Stimulated activated CD8-positive, alpha-beta memory T cell treated with anti-CD3 and anti-CD28 coated beads, Interleukin-7, amount 100 ng/mL, for 24 hours (primary cell): ENCODE measurements around the gene RELL2.

Source experiments
- DNase-seq: peaks from one replicate; pipeline ENCODE4 v3.0.0-alpha.2; 2020; ENCODE audit warnings: low read depth

The RELL2 gene

DNA sequence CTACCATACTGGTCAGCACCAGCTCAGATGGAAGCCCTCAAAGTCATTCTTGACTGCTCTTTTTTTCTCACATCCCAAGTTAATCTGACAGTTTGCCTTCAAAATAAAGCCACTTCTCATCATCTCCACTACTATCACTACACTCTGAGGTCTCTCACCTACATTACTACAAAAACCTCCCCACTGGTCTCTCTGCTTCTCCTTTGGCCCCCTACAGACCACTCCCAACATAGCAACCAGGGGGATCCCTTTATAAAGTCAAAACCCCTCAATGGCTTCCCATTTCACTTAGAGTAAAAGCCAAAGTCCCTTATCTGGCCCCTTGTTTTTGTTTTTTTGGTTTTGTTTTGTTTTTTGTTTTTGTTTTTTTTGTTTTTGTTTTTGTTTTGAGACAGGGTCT lies 40.6 kb downstream of the RELL2 start:
- DNase-seq: no peak

DNA sequence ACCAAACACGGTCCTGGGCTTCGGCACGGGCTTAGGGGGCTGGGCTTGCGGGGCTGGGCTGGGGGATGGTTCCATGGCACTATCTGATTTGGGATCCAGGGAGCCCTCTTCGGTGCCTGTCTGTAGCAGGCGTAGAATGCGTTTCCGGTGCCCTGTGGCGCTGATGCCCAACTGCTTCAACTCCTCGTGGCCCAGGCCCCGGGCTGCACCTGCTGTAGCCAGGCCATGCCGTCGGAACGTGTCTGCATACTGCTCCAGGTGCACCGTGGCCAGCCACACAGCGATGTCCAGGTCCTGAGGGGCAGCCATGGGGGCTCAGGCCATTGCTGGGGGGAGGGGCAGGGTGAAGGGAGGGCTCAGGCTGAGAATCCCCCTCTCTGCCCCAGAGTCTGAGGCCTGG lies 43.4 kb downstream of the RELL2 start:
- DNase-seq: no peak

DNA sequence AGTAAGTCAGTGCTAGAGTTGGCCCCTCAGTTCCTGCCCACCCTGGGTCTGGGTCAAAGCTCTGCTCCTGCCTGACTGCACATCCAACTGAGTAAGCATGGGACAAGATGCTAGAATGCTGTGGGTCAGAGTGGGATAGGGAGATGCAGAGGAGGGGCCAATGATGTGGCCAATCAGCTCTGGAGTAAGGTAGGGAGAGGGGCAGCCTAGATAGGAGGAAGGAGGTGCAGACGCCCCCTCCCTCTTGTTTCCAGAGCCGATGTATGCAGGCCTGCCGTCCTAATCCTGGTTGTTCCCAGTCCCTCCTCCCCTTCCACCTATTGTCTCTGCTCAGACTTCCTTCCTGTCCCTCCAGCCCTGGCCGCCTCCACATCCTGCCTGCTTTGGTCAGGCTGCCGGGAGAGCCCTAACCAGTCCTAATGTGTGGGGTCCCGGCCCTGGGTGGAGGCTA lies 44.0 kb downstream of the RELL2 start:
- DNase-seq: no peak

DNA sequence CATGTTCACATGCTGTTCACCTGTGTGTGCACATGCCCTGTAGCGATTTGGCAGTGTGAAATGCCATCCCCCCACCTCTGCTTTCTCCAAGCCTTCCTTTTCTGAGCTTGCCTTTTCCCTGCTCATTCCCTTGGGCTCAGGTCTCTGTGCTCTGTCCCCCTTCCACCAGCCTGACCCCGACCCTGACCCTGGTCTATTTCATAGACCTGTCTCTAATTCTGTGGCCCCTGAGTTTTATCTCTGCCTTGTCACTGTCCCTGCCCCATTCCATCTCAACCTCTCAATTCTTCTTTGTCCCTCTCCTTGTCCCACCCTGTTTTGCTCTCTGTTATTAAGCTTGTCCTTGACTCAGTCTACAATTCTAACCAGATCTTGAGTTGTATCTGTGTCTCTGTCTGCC lies 44.5 kb downstream of the RELL2 start:
- no peak for DNase-seq

DNA sequence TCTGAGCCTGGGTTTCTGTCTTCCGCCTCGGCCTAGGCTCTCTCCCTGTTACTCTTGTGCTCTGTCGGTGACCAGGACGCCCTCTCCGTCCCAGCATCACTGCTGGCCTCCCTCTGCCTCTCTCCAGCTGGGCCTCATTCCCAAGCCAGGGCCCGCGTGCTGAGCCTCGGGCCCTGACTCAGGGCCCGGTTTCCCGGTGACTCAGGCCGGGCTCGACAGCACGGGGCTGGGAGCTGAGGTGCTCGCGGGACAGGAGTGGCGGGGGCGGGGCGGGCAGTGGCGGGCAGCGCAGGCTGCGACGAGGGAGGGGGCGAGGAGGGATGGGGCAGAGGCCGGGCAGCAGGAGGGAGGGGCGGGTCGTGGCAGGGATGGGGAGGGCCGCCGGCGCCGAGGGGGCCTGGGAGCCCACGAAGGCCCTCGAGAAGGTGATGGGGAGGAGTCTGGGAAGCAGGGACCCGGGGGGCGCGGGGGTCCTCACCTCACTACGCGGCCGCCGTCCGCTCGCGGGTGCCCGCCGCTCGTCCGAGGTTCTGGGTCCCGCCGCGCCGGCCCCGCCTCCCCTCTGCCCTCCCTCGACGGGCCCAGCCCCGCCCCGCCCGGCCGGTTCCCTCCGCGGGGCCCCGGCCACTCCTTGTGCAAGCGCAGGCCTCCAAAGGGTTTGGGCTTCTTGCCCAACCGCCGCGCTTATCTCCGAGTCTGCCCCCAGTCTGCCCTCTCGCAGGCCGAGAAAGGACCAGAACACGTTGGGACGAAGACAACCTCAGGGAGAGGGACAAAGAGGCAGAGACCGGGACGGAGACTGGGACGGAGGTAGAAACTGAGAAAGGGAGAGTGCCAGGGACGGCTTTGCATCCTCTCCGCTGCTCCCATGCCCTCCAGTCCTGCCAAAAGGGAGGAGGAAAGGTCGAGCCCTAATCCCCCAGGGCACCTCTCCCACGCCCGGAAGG lies 45.2 kb downstream of the RELL2 start, which contains the start of gene ARAP3:
Gene ARAP3 (minus strand): TSS at position 536 of the 947 bp plus-strand sequence. CDS start 1,744 bp downstream, outside the sequence.
- DNase-seq: no peak

DNA sequence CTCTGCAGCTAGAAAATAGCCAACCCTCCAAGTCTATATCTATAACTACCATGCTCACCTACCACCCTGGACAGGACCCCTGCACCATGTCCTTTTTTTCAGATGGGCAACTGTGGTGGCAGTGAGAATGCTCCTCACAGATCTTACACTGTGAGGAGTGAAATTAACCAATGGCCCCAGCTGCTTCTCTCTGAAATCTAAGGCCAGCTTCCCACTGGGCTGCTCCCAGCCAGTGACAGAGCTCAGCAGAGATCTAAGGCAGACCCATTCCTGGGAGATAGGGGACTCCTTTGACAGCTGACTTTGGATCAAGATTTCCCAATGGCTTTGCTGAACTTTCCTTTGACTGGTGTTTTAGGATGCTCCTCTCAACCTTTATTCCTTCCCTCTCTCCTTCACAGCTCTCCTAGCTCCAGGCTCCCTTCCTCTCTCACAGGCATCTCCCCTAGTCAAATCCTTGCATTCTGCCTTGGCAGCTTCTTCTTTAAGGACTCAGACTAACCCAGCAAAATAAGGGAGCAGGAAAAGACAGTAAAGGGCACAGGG lies 46.9 kb downstream of the RELL2 start:
- DNase-seq: no peak

DNA sequence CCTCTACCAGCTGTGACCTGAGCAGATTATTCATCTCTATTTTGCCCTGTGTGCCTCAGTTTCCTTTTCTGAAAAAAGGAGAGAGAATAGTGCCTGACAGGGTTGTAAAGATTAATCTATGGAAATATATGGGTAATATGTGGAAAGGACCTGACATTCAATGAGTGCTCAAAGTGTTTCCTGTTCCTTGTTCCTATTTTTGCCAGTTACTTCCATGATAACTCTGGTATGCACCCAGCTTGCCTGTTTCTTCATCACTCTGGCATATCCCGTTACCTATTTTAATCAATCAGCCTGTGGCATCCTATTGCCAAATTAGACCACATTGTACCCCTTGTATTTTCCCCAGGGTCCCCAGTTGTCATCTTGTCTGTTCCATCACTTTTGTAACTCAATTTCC lies 48.8 kb downstream of the RELL2 start:
- DNase-seq: no peak

DNA sequence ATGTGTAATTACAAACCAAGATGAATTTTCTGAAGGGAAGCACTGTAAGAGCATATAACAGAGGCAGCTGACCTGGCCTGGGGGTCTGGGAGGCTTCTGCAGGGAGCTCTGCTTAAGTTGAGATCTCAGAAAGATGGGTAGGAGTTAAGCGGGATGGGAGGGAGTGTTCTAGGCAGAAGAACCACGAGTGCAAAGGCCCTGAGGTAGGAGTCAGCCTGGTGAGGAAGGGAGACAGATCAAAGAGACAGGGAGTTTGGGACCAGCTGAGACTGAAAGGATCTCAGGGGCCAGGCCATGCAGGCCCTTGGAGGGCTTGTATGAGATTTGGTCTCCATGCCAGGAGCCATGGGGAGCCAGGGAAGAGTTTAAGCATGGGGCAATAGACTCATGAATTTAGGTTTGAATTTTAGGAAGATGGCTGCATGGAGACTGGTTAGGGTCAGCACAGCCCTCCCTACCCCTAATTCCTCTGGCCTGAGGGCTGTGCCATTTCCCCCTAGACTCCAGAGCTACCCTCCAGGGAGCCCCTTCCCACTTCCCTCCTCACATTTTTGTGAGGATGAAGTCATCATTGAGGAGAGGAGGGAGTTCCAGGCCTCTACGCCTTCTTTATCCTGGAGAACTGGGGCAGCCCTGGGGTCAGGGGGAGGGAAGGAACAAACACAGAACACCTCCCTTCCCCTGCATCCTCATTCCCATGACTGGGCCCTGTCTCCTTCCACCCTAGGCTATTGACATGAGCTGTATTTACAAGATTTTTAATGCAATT lies 50.0 kb downstream of the RELL2 start:
- DNase-seq: no peak
